ENCODE data around the gene KPTN.
A peak's percentile ranks its signal among the peaks of the same experiment; 100 is the strongest.

The KPTN gene

GRCh38 chr19:47475465-47475864 lies 8.6 kb downstream of the KPTN start:
- Histone ChIP-seq H3K4me1 (ENCODE audit: insufficient read depth, low read length) (0 out of 2 replicates have a peak, but pooled peaks cover 3% of the 10 kb centered on the region), H3K9me3 (ENCODE audit: insufficient read depth, low read depth, low read length) (no peaks in the 10 kb centered on the region), H3K27ac (ENCODE audit: low read depth, low read length) (no peak overlapping the region), H3K9ac (ENCODE audit: low read depth, low read length) (no peak overlapping the region), H3K27me3 (ENCODE audit: insufficient read depth, low read length) (peaks cover 8% of the 10 kb centered on the region), H3K36me3 (ENCODE audit: insufficient read depth, low read length) (no peaks in the 10 kb centered on the region), H3K4me3 (ENCODE audit: low read length) (no peak overlapping the region)
- WGBS, result 82% methylated on average over 9 of the region's 9 CpGs

- Histone ChIP-seq H3K9ac (ENCODE audit: low read depth, low read length) (no peak overlapping the region), H3K4me3 (ENCODE audit: low read length) (no peak overlapping the region), H3K27ac (ENCODE audit: low read depth, low read length) (no peak overlapping the region), H3K27me3 (ENCODE audit: insufficient read depth, low read length) (peaks cover 16% of the 10 kb centered on the region), H3K4me1 (ENCODE audit: insufficient read depth, low read length) (peaks cover 14% of the 10 kb centered on the region; the same call in 1 of the 2 replicates), H3K9me3 (ENCODE audit: insufficient read depth, low read depth, low read length) (no peaks in the 10 kb centered on the region), H3K36me3 (ENCODE audit: insufficient read depth, low read length) (no peaks in the 10 kb centered on the region)
- 89% methylated on average over 8 of the region's 10 CpGs for WGBS
These were observed 10.7 kb downstream of the KPTN start for GRCh38 chr19:47473336-47473735.

GRCh38 chr19:47471733-47472457 lies 12.1 kb downstream of the KPTN start, which contains the start of gene SLC8A2:
SLC8A2 (minus strand) TSS chr19:47471893; CDS start chr19:47466403, 5,490 bp downstream.
- Histone ChIP-seq H3K4me3 (ENCODE audit: low read length) (peak within 1 kb of the TSS; percentile 69), H3K27me3 (ENCODE audit: insufficient read depth, low read length) (peaks cover 16% of the 10 kb centered on the region), H3K36me3 (ENCODE audit: insufficient read depth, low read length) (no peaks in the 10 kb centered on the region), H3K4me1 (ENCODE audit: insufficient read depth, low read length) (peaks cover 14% of the 10 kb centered on the region; the same call in 1 of the 2 replicates), H3K9ac (ENCODE audit: low read depth, low read length) (no peak within 1 kb of the TSS), H3K9me3 (ENCODE audit: insufficient read depth, low read depth, low read length) (no peaks in the 10 kb centered on the region), H3K27ac (ENCODE audit: low read depth, low read length) (no peak within 1 kb of the TSS)
- WGBS, result 6% methylated on average over 21 of the region's 29 CpGs

GRCh38 chr19:47471381-47471732 lies 12.7 kb downstream of the KPTN start:
- H3K36me3 ChIP-seq (ENCODE audit: insufficient read depth, low read length), result no peaks in the 10 kb centered on the region
- H3K4me3 ChIP-seq (ENCODE audit: low read length), result peak overlapping the region; percentile 69
- H3K4me1 ChIP-seq (ENCODE audit: insufficient read depth, low read length), result peaks cover 14% of the 10 kb centered on the region; the same call in 1 of the 2 replicates
- WGBS, result under 1% methylated on average over 13 of the region's 16 CpGs
- H3K27me3 ChIP-seq (ENCODE audit: insufficient read depth, low read length), result peaks cover 16% of the 10 kb centered on the region
- no peaks in the 10 kb centered on the region for H3K9me3 ChIP-seq (ENCODE audit: insufficient read depth, low read depth, low read length)
- H3K27ac ChIP-seq (ENCODE audit: low read depth, low read length), result no peak overlapping the region
- H3K9ac ChIP-seq (ENCODE audit: low read depth, low read length), result no peak overlapping the region

GRCh38 chr19:47470447-47471195 lies 13.4 kb downstream of the KPTN start:
- Histone ChIP-seq H3K36me3 (ENCODE audit: insufficient read depth, low read length) (no peaks in the 10 kb centered on the region), H3K9me3 (ENCODE audit: insufficient read depth, low read depth, low read length) (no peaks in the 10 kb centered on the region), H3K27ac (ENCODE audit: low read depth, low read length) (no peak overlapping the region), H3K9ac (ENCODE audit: low read depth, low read length) (no peak overlapping the region), H3K4me1 (ENCODE audit: insufficient read depth, low read length) (peaks cover 14% of the 10 kb centered on the region; the same call in 1 of the 2 replicates), H3K27me3 (ENCODE audit: insufficient read depth, low read length) (peaks cover 16% of the 10 kb centered on the region), H3K4me3 (ENCODE audit: low read length) (peak overlapping the region; percentile 69)
- 26% methylated on average over 13 of the region's 13 CpGs for WGBS

GRCh38 chr19:47469719-47470118 lies 14.3 kb downstream of the KPTN start:
- Histone ChIP-seq H3K27ac (ENCODE audit: low read depth, low read length) (no peak overlapping the region), H3K4me1 (ENCODE audit: insufficient read depth, low read length) (peaks cover 16% of the 10 kb centered on the region; the same call in 1 of the 2 replicates), H3K9ac (ENCODE audit: low read depth, low read length) (no peak overlapping the region), H3K27me3 (ENCODE audit: insufficient read depth, low read length) (peaks cover 16% of the 10 kb centered on the region), H3K36me3 (ENCODE audit: insufficient read depth, low read length) (no peaks in the 10 kb centered on the region), H3K4me3 (ENCODE audit: low read length) (no peak overlapping the region), H3K9me3 (ENCODE audit: insufficient read depth, low read depth, low read length) (no peaks in the 10 kb centered on the region)
- WGBS, result 63% methylated on average over 12 of the region's 12 CpGs

GRCh38 chr19:47469363-47469700 lies 14.7 kb downstream of the KPTN start:
- 53% methylated on average over 6 of the region's 6 CpGs for WGBS
- H3K9ac ChIP-seq (ENCODE audit: low read depth, low read length), result no peak overlapping the region
- no peaks in the 10 kb centered on the region for H3K9me3 ChIP-seq (ENCODE audit: insufficient read depth, low read depth, low read length)
- H3K36me3 ChIP-seq (ENCODE audit: insufficient read depth, low read length), result no peaks in the 10 kb centered on the region
- no peak overlapping the region for H3K27ac ChIP-seq (ENCODE audit: low read depth, low read length)
- H3K4me3 ChIP-seq (ENCODE audit: low read length), result no peak overlapping the region
- H3K27me3 ChIP-seq (ENCODE audit: insufficient read depth, low read length), result peaks cover 16% of the 10 kb centered on the region
- H3K4me1 ChIP-seq (ENCODE audit: insufficient read depth, low read length), result peaks cover 19% of the 10 kb centered on the region; the same call in 1 of the 2 replicates

GRCh38 chr19:47467914-47468313 lies 16.1 kb downstream of the KPTN start:
- Histone ChIP-seq H3K4me3 (ENCODE audit: low read length) (no peak overlapping the region), H3K27me3 (ENCODE audit: insufficient read depth, low read length) (peaks cover 16% of the 10 kb centered on the region), H3K9me3 (ENCODE audit: insufficient read depth, low read depth, low read length) (no peaks in the 10 kb centered on the region), H3K4me1 (ENCODE audit: insufficient read depth, low read length) (peaks cover 19% of the 10 kb centered on the region; the same call in 1 of the 2 replicates), H3K36me3 (ENCODE audit: insufficient read depth, low read length) (no peaks in the 10 kb centered on the region), H3K9ac (ENCODE audit: low read depth, low read length) (no peak overlapping the region), H3K27ac (ENCODE audit: low read depth, low read length) (no peak overlapping the region)
- WGBS, result 63% methylated on average over 9 of the region's 9 CpGs

GRCh38 chr19:47465957-47466356 lies 18.1 kb downstream of the KPTN start:
- Histone ChIP-seq H3K4me3 (ENCODE audit: low read length) (no peak overlapping the region), H3K36me3 (ENCODE audit: insufficient read depth, low read length) (no peaks in the 10 kb centered on the region), H3K27ac (ENCODE audit: low read depth, low read length) (no peak overlapping the region), H3K9ac (ENCODE audit: low read depth, low read length) (no peak overlapping the region), H3K27me3 (ENCODE audit: insufficient read depth, low read length) (peaks cover 12% of the 10 kb centered on the region), H3K9me3 (ENCODE audit: insufficient read depth, low read depth, low read length) (no peaks in the 10 kb centered on the region), H3K4me1 (ENCODE audit: insufficient read depth, low read length) (peaks cover 17% of the 10 kb centered on the region; the same call in 1 of the 2 replicates)
- 93% methylated on average over 27 of the region's 27 CpGs for WGBS

GRCh38 chr19:47464675-47465419 lies 19.2 kb downstream of the KPTN start:
- H3K9ac ChIP-seq (ENCODE audit: low read depth, low read length), result no peak overlapping the region
- no peak overlapping the region for H3K27ac ChIP-seq (ENCODE audit: low read depth, low read length)
- H3K9me3 ChIP-seq (ENCODE audit: insufficient read depth, low read depth, low read length), result no peaks in the 10 kb centered on the region
- WGBS, result 79% methylated on average over 10 of the region's 10 CpGs
- peaks cover 14% of the 10 kb centered on the region; the same call in 1 of the 2 replicates for H3K4me1 ChIP-seq (ENCODE audit: insufficient read depth, low read length)
- no peaks in the 10 kb centered on the region for H3K36me3 ChIP-seq (ENCODE audit: insufficient read depth, low read length)
- peaks cover 4% of the 10 kb centered on the region; the same call in 1 of the 2 replicates for H3K27me3 ChIP-seq (ENCODE audit: insufficient read depth, low read length)
- no peak overlapping the region for H3K4me3 ChIP-seq (ENCODE audit: low read length)

GRCh38 chr19:47461876-47462275 lies 22.1 kb downstream of the KPTN start:
- H3K9me3 ChIP-seq (ENCODE audit: insufficient read depth, low read depth, low read length), result no peaks in the 10 kb centered on the region
- H3K27ac ChIP-seq (ENCODE audit: low read depth, low read length), result no peak overlapping the region
- H3K9ac ChIP-seq (ENCODE audit: low read depth, low read length), result no peak overlapping the region
- 91% methylated on average over 4 of the region's 5 CpGs for WGBS
- peaks cover 5% of the 10 kb centered on the region; the same call in 1 of the 2 replicates for H3K4me1 ChIP-seq (ENCODE audit: insufficient read depth, low read length)
- peaks cover 8% of the 10 kb centered on the region for H3K27me3 ChIP-seq (ENCODE audit: insufficient read depth, low read length)
- H3K4me3 ChIP-seq (ENCODE audit: low read length), result no peak overlapping the region
- H3K36me3 ChIP-seq (ENCODE audit: insufficient read depth, low read length), result no peaks in the 10 kb centered on the region
